ENCODE results near the gene C17orf114.

Gene C17orf114

GRCh38 chr17:4789951-4790704 lies 12.0 kb downstream of the C17orf114 start (continued):
- TF ChIP-seq ZBTB11 (tag by site-specific recombination; conservative IDR thresholded peaks at IDR 0.05; ENCODE audit: low read depth) (peak; percentile 57; the same call in 1 of the 2 replicates), BCL11A (tag by site-specific recombination; IDR thresholded peaks at IDR 0.05; ENCODE audit: low read depth) (0 out of 2 replicates have a peak, but pooled peaks have one; percentile 12), ZNF76 (tag by site-specific recombination; IDR thresholded peaks at IDR 0.05; ENCODE audit: borderline replicate concordance, low read depth) (peak; percentile 78; the same call in 1 of the 2 replicates), TRIM28 (IDR thresholded peaks at IDR 0.05; ENCODE audit: borderline replicate concordance, low read length) (no peak), ZEB2 (tag by site-specific recombination; IDR thresholded peaks at IDR 0.05) (peak; percentile 79), PBX3 (CRISPR knock-in tag; IDR thresholded peaks at IDR 0.05) (peak; percentile 90), ZNF114 (tag by site-specific recombination; IDR thresholded peaks at IDR 0.05) (no peak), SP3 (tag by site-specific recombination; IDR thresholded peaks at IDR 0.05) (peak; percentile 48), ZNF223 (tag by site-specific recombination; IDR thresholded peaks at IDR 0.05) (no peak), ZSCAN5A (tag by site-specific recombination; IDR thresholded peaks at IDR 0.05) (no peak; the same call in 1 of the 2 replicates), YY1 (tag by site-specific recombination; IDR thresholded peaks at IDR 0.05) (peak; percentile 49; the same call in 1 of the 2 replicates), ZIC2 (tag by site-specific recombination; IDR thresholded peaks at IDR 0.05) (peak; percentile 72), ZNF362 (tag by site-specific recombination; IDR thresholded peaks at IDR 0.05) (peak; percentile 93), ZSCAN30 (tag by site-specific recombination; IDR thresholded peaks at IDR 0.05) (peak; percentile 93), ZSCAN4 (tag by site-specific recombination; IDR thresholded peaks at IDR 0.05) (no peak), ZBTB1 (tag by site-specific recombination; IDR thresholded peaks at IDR 0.05) (no peak), PRDM10 (tag by site-specific recombination; IDR thresholded peaks at IDR 0.05) (peak; percentile 81), KLF10 (tag by site-specific recombination; IDR thresholded peaks at IDR 0.05) (peak; percentile 54; the same call in 1 of the 2 replicates), HIC1 (tag by site-specific recombination; IDR thresholded peaks at IDR 0.05) (no peak), ZNF692 (tag by site-specific recombination; IDR thresholded peaks at IDR 0.05) (peak; percentile 72; the same call in 1 of the 2 replicates)

Measured in HEK293 (cell line).